Karpas-422 (cell line): ENCODE measurements around the gene DCLK3. TPM values are rescaled to one million over a fixed set of nuclear protein-coding genes. Genes with fewer than 3 reads are reported as not detected.

Experiments used
- DNase-seq: peaks from one replicate; pipeline ENCODE4 v3.0.0-alpha.2; 2015
- H2AFZ ChIP-seq: fragments of 200-600 bp; sonication (generic); 2 replicates; pipeline ENCODE4 v1.6.1; 2014; ENCODE audit warnings: antibody characterized with exemption, low read length, mixed read lengths
- H3K27ac ChIP-seq: fragments of 200-600 bp; sonication (generic); 2 replicates; pipeline ENCODE4 v1.5.1; 2014; ENCODE audit warnings: mild to moderate bottlenecking, low read length, moderate library complexity
- H3K27me3 ChIP-seq: fragments of 200-600 bp; sonication (generic); 2 replicates; pipeline ENCODE4 v1.6.1; 2014; ENCODE audit warnings: low read length, mixed read lengths
- H3K36me3 ChIP-seq: fragments of 200-600 bp; sonication (generic); 2 replicates; pipeline ENCODE4 v1.6.1; 2014; ENCODE audit warnings: low read length, mixed read lengths; ENCODE audit not compliant: insufficient read depth
- H3K4me1 ChIP-seq: fragments of 200-600 bp; sonication (generic); 2 replicates; pipeline ENCODE4 v1.6.1; 2014; ENCODE audit warnings: mild to moderate bottlenecking, low read length, mixed read lengths
- H3K4me2 ChIP-seq: fragments of 200-600 bp; sonication (generic); 2 replicates; pipeline ENCODE4 v1.6.1; 2014; ENCODE audit warnings: low read length, low read depth, mild to moderate bottlenecking; ENCODE audit not compliant: poor library complexity, severe bottlenecking
- H3K4me3 ChIP-seq: fragments of 200-600 bp; sonication (generic); 2 replicates; pipeline ENCODE4 v1.5.1; 2014; ENCODE audit warnings: mild to moderate bottlenecking, antibody characterized with exemption, low read length, mixed read lengths
- H3K79me2 ChIP-seq: fragments of 200-600 bp; sonication (generic); 2 replicates; pipeline ENCODE4 v1.6.1; 2014; ENCODE audit warnings: mild to moderate bottlenecking, low read length, mixed read lengths
- H3K9ac ChIP-seq: fragments of 200-600 bp; sonication (generic); 2 replicates; pipeline ENCODE4 v1.6.0; 2014; ENCODE audit warnings: low read length
- H3K9me2 ChIP-seq: fragments of 200-600 bp; sonication (generic), shearing (Covaris generic); replicated peaks from 2 replicates; pipeline ENCODE4 v1.6.0; 2014; ENCODE audit warnings: mild to moderate bottlenecking, low read length, moderate library complexity; ENCODE audit not compliant: insufficient read depth
- H3K9me3 ChIP-seq: fragments of 300-700, 200-600 bp; sonication (generic); 2 replicates; pipeline ENCODE4 v1.6.1; 2014; ENCODE audit warnings: low read length, mixed read lengths
- H4K20me1 ChIP-seq: fragments of 200-600 bp; sonication (generic); 2 replicates; pipeline ENCODE4 v1.6.1; 2014; ENCODE audit warnings: mild to moderate bottlenecking, antibody characterized with exemption, low read length, low read depth; ENCODE audit not compliant: insufficient read depth
- total RNA-seq: library from RNA; depleted of rRNA; stranded (reverse); fragments of >200 nt; shearing (Covaris generic); gene quantifications from 2 replicates; pipeline ENCODE4 v1.2.3, GENCODE V29; 2014; ENCODE audit warnings: low replicate concordance

DCLK3 gene
- total RNA-seq, 1 experiment from 2014 or later = not detected

- H3K4me2 ChIP-seq = peak overlapping the region; percentile 64
- peak overlapping the region; percentile 32 for H3K9ac ChIP-seq
- peak; percentile 64 for DNase-seq
- no peaks in the 10 kb centered on the region for H3K36me3 ChIP-seq
- peak overlapping the region; percentile 64 for H3K27ac ChIP-seq
- no peaks in the 10 kb centered on the region for H3K79me2 ChIP-seq
- H3K27me3 ChIP-seq = no peaks in the 10 kb centered on the region
- H3K4me1 ChIP-seq = peaks cover 52% of the 10 kb centered on the region
- peak overlapping the region; percentile 30; the same call in 1 of the 2 replicates for H2AFZ ChIP-seq
- H3K4me3 ChIP-seq = peak overlapping the region; percentile 14
- H4K20me1 ChIP-seq = no peaks in the 10 kb centered on the region
- no peaks in the 10 kb centered on the region for H3K9me3 ChIP-seq
- no peaks in the 10 kb centered on the region for H3K9me2 ChIP-seq
Measured at GRCh38 chr3:36709826-36710365, 54.5 kb downstream of the DCLK3 start.

GRCh38 chr3:36709281-36709680, 55.1 kb downstream of the DCLK3 start:
- H2AFZ ChIP-seq = 0 out of 2 replicates have a peak overlapping the region, but pooled peaks have one; percentile 30

GRCh38 chr3:36707623-36708409, 56.5 kb downstream of the DCLK3 start:
- peak; percentile 88 for DNase-seq
- Histone ChIP-seq H3K9me3 (no peaks in the 10 kb centered on the region), H3K4me3 (no peak overlapping the region), H2AFZ (peak overlapping the region; percentile 68; the same call in 1 of the 2 replicates), H4K20me1 (no peaks in the 10 kb centered on the region), H3K9ac (no peak overlapping the region), H3K4me1 (peaks cover 46% of the 10 kb centered on the region), H3K9me2 (no peaks in the 10 kb centered on the region), H3K27ac (no peak overlapping the region), H3K79me2 (no peaks in the 10 kb centered on the region), H3K4me2 (peak overlapping the region; percentile 64), H3K27me3 (no peaks in the 10 kb centered on the region), H3K36me3 (no peaks in the 10 kb centered on the region)

More at GRCh38 chr3:36709281-36709680, 55.1 kb downstream of the DCLK3 start:
- H3K27me3 ChIP-seq = no peaks in the 10 kb centered on the region
- H3K4me3 ChIP-seq = peak overlapping the region; percentile 14
- peak; percentile 63 for DNase-seq
- H3K27ac ChIP-seq = peak overlapping the region; percentile 64
- H3K9me3 ChIP-seq = no peaks in the 10 kb centered on the region
- peak overlapping the region; percentile 32 for H3K9ac ChIP-seq
- H3K79me2 ChIP-seq = no peaks in the 10 kb centered on the region
- H3K4me1 ChIP-seq = peaks cover 52% of the 10 kb centered on the region
- H3K9me2 ChIP-seq = no peaks in the 10 kb centered on the region
- H3K36me3 ChIP-seq = no peaks in the 10 kb centered on the region
- peak overlapping the region; percentile 64 for H3K4me2 ChIP-seq
- H4K20me1 ChIP-seq = no peaks in the 10 kb centered on the region

GRCh38 chr3:36705015-36705414, 59.3 kb downstream of the DCLK3 start:
- Histone ChIP-seq H3K27me3 (no peaks in the 10 kb centered on the region), H3K4me3 (no peak overlapping the region), H4K20me1 (no peaks in the 10 kb centered on the region), H3K9me3 (no peaks in the 10 kb centered on the region), H3K9ac (no peak overlapping the region), H3K4me2 (no peak overlapping the region), H3K9me2 (no peaks in the 10 kb centered on the region), H3K27ac (no peak overlapping the region), H3K4me1 (peaks cover 41% of the 10 kb centered on the region), H3K36me3 (no peaks in the 10 kb centered on the region), H2AFZ (no peak overlapping the region), H3K79me2 (no peaks in the 10 kb centered on the region)
- DNase-seq = no peak

GRCh38 chr3:36704280-36704679, 60.1 kb downstream of the DCLK3 start:
- Histone ChIP-seq H3K4me2 (no peak overlapping the region), H3K9me3 (no peaks in the 10 kb centered on the region), H3K27ac (no peak overlapping the region), H3K4me3 (no peak overlapping the region), H4K20me1 (no peaks in the 10 kb centered on the region), H3K9me2 (no peaks in the 10 kb centered on the region), H3K27me3 (no peaks in the 10 kb centered on the region), H3K9ac (no peak overlapping the region), H3K79me2 (no peaks in the 10 kb centered on the region), H2AFZ (no peak overlapping the region), H3K4me1 (peaks cover 33% of the 10 kb centered on the region), H3K36me3 (no peaks in the 10 kb centered on the region)
- no peak for DNase-seq

GRCh38 chr3:36701249-36701572, 63.1 kb downstream of the DCLK3 start:
- Histone ChIP-seq H3K36me3 (no peaks in the 10 kb centered on the region), H3K9ac (no peak overlapping the region), H2AFZ (no peak overlapping the region), H3K27ac (no peak overlapping the region), H3K9me3 (no peaks in the 10 kb centered on the region), H3K79me2 (no peaks in the 10 kb centered on the region), H3K4me1 (peaks cover 10% of the 10 kb centered on the region), H3K9me2 (no peaks in the 10 kb centered on the region), H4K20me1 (no peaks in the 10 kb centered on the region), H3K27me3 (no peaks in the 10 kb centered on the region), H3K4me2 (peak overlapping the region; percentile 32), H3K4me3 (no peak overlapping the region)
- DNase-seq = no peak

GRCh38 chr3:36700537-36701248, 63.7 kb downstream of the DCLK3 start:
- DNase-seq = peak; percentile 86
- Histone ChIP-seq H3K27me3 (no peaks in the 10 kb centered on the region), H3K4me1 (peaks cover 10% of the 10 kb centered on the region), H3K4me2 (no peak overlapping the region), H3K9ac (no peak overlapping the region), H2AFZ (no peak overlapping the region), H4K20me1 (no peaks in the 10 kb centered on the region), H3K9me3 (no peaks in the 10 kb centered on the region), H3K9me2 (no peaks in the 10 kb centered on the region), H3K36me3 (no peaks in the 10 kb centered on the region), H3K27ac (no peak overlapping the region), H3K79me2 (no peaks in the 10 kb centered on the region), H3K4me3 (no peak overlapping the region)

- Histone ChIP-seq H3K4me2 (no peak overlapping the region), H4K20me1 (no peaks in the 10 kb centered on the region), H2AFZ (no peak overlapping the region), H3K9ac (no peak overlapping the region), H3K4me1 (peaks cover 10% of the 10 kb centered on the region), H3K27me3 (no peaks in the 10 kb centered on the region), H3K36me3 (no peaks in the 10 kb centered on the region), H3K4me3 (no peak overlapping the region), H3K79me2 (no peaks in the 10 kb centered on the region), H3K27ac (no peak overlapping the region), H3K9me2 (no peaks in the 10 kb centered on the region), H3K9me3 (no peaks in the 10 kb centered on the region)
- no peak for DNase-seq
Measured at GRCh38 chr3:36698314-36698713, 66.0 kb downstream of the DCLK3 start.
